GM06990 (cell line): Measurements from ENCODE around the gene FIGNL1.

ENCODE experiments used
- DNase-seq: peaks from one replicate; pipeline ENCODE4 v3.0.0-alpha.2; 2011; ENCODE audit not compliant: insufficient read length; ENCODE audit errors: extremely low read depth
- H3K27me3 ChIP-seq: replicated peaks from 2 replicates; pipeline ENCODE4 v1.6.0; 2011; ENCODE audit warnings: low read length; ENCODE audit not compliant: control insufficient read depth, insufficient read depth
- H3K36me3 ChIP-seq: 2 replicates; pipeline ENCODE4 v1.5.1; 2011; ENCODE audit warnings: low read length; ENCODE audit not compliant: control insufficient read depth, insufficient read depth
- H3K4me3 ChIP-seq: replicated peaks from 2 replicates; pipeline ENCODE4 v1.5.1; 2011; ENCODE audit warnings: low read depth, mild to moderate bottlenecking, control low read depth, low read length
- TF ChIP-seq, protein P1 (sequence below): IDR thresholded peaks from 2 replicates; pipeline ENCODE4 v1.5.1; 2011; ENCODE audit warnings: low read length, control low read depth, mild to moderate bottlenecking, inconsistent platforms; ENCODE audit not compliant: insufficient read depth, poor library complexity, severe bottlenecking

Gene FIGNL1

DNA sequence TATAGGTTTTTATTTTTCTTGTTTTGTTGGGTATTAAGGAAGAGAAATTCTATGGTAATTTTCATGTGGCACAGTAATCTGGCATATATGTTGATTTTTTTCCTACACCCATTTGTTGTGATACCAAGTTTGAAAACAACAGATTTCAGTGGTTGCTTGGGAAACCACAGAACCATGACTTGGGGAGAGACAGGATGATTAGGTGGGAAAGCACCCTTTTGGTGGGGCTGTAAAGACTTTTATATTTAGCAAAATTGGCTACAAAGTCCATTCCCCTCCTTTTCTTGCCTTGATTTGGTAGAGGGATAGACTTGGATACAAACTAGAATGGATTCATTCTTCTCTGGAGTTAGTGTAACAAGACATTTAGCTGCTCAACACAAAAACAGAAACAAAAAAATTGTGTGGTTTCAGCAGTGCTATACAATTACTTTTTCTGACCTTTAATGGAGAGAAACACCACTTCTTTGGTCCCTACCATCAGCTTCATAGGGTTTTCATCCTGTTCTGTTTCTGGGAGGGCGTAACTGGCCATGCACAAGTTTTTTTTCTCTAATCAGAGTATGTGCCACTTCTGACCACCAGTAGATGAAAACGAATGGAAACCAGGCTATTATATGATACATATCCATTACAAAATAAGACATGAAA is 52.7 kb downstream of the FIGNL1 start:
- TF ChIP-seq, protein P1, sequence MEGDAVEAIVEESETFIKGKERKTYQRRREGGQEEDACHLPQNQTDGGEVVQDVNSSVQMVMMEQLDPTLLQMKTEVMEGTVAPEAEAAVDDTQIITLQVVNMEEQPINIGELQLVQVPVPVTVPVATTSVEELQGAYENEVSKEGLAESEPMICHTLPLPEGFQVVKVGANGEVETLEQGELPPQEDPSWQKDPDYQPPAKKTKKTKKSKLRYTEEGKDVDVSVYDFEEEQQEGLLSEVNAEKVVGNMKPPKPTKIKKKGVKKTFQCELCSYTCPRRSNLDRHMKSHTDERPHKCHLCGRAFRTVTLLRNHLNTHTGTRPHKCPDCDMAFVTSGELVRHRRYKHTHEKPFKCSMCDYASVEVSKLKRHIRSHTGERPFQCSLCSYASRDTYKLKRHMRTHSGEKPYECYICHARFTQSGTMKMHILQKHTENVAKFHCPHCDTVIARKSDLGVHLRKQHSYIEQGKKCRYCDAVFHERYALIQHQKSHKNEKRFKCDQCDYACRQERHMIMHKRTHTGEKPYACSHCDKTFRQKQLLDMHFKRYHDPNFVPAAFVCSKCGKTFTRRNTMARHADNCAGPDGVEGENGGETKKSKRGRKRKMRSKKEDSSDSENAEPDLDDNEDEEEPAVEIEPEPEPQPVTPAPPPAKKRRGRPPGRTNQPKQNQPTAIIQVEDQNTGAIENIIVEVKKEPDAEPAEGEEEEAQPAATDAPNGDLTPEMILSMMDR, result no peak
- H3K36me3 ChIP-seq, result peaks cover 33% of the 10 kb centered on the region
- H3K27me3 ChIP-seq, result no peaks in the 10 kb centered on the region
- H3K4me3 ChIP-seq, result no peak overlapping the region
- DNase-seq, result no peak

DNA sequence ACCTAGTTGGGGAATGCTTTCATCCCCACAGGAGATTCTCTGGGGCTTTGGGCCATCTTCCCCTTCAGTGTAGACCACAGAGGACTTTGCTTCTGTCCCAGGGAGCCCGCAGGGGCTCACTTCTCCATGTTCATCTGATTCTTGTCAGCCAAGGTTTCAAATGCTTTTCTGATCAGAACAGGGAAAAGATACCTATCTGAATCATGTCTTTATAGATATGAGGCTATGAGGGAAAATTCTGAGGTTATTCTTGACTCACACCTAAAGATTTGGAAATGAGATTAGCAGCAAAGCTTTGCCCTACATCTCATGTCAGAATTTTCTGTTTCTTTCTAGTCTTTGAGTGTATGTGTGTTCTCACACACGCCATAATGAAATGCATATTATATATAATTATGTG is 53.3 kb downstream of the FIGNL1 start:
- Histone ChIP-seq H3K36me3 (peaks cover 35% of the 10 kb centered on the region), H3K4me3 (no peak overlapping the region), H3K27me3 (no peaks in the 10 kb centered on the region)
- no peak for DNase-seq
- TF ChIP-seq, protein P1, result no peak

DNA sequence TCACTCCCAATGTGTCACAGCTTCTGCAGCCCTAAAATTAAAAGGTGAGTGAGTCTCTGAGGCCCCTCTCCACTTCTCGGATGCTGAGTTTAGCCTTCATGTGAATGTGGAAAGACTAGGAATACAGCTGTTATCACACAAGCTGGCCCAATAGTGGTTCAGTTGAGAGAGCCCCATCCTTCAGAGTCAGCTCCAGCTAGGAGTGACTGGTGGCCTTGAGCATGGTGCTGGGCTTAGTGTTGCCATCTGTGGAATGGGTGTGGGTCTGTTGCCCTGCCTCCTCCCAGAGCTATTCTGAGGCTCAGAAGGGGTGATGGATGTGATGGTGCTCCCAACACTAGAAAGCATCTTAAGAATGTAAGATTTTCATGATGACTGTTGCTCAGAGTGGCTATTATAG is 55.8 kb downstream of the FIGNL1 start:
- Histone ChIP-seq H3K4me3 (no peak overlapping the region), H3K27me3 (no peaks in the 10 kb centered on the region), H3K36me3 (peaks cover 20% of the 10 kb centered on the region)
- TF ChIP-seq, protein P1, result no peak
- no peak for DNase-seq
